LNCAP (cell line): ENCODE data around the gene MED12.

Source experiments
- CTCF ChIP-seq: fragments of 450-650 bp; IDR thresholded peaks from 2 replicates; pipeline ENCODE4 v1.5.1; 2017; ENCODE audit warnings: mild to moderate bottlenecking

MED12 gene

GRCh38 chrX:71118032-71118984, at the start of gene MED12:
MED12 (plus strand) TSS chrX:71118596; CDS start chrX:71118755, 159 bp downstream.
- no peak for TF ChIP-seq CTCF

GRCh38 chrX:71070531-71070930, 47.9 kb upstream of the MED12 start:
- TF ChIP-seq CTCF = no peak

- no peak for TF ChIP-seq CTCF
Observed at GRCh38 chrX:71081330-71082123, 36.9 kb upstream of the MED12 start.

- TF ChIP-seq CTCF = no peak
Observed at GRCh38 chrX:71082124-71082647, 36.2 kb upstream of the MED12 start.

- TF ChIP-seq CTCF = no peak
Observed at GRCh38 chrX:71082822-71083221, 35.6 kb upstream of the MED12 start.

GRCh38 chrX:71085900-71086299, 32.5 kb upstream of the MED12 start:
- TF ChIP-seq CTCF = no peak

GRCh38 chrX:71091263-71091662, 27.1 kb upstream of the MED12 start:
- no peak for TF ChIP-seq CTCF
